Fibroblast of peridontal ligament (primary cell): ENCODE results near the gene GSTM1.
A peak's percentile ranks its signal among the peaks of the same experiment; 100 is the strongest.
"Not testable (repeated sequence)": the region's sequence is repeated elsewhere in the genome, so short reads cannot be mapped to it uniquely, and the experiment has no call there.

ENCODE experiments used
- DNase-seq: peaks from one replicate; pipeline ENCODE4 v3.0.0-alpha.2; 2010; ENCODE audit errors: extremely low read depth

Gene GSTM1

GRCh38 chr1:109697861-109698260, 10.2 kb downstream of the GSTM1 start:
- not testable (repeated sequence) for DNase-seq

GRCh38 chr1:109702940-109703339, 15.3 kb downstream of the GSTM1 start:
- not testable (repeated sequence) for DNase-seq

GRCh38 chr1:109704173-109704572, 16.6 kb downstream of the GSTM1 start:
- no peak for DNase-seq

- DNase-seq: no peak
Measured at GRCh38 chr1:109705411-109705810, 17.8 kb downstream of the GSTM1 start.

GRCh38 chr1:109708949-109709348, 21.3 kb downstream of the GSTM1 start:
- not testable (repeated sequence) for DNase-seq

GRCh38 chr1:109709822-109710221, 22.2 kb downstream of the GSTM1 start:
- not testable (repeated sequence) for DNase-seq

- not testable (repeated sequence) for DNase-seq
Measured at GRCh38 chr1:109711593-109712320, 24.1 kb downstream of the GSTM1 start, which contains the start of gene GSTM5. Gene GSTM5 (plus strand): TSS chr1:109712251. CDS start chr1:109712313, 62 bp downstream.

- no peak for DNase-seq
Measured at GRCh38 chr1:109712321-109712864, 24.8 kb downstream of the GSTM1 start.

- no peak for DNase-seq
Measured at GRCh38 chr1:109713636-109714035, 26.0 kb downstream of the GSTM1 start.

GRCh38 chr1:109714661-109715372, 27.2 kb downstream of the GSTM1 start:
- DNase-seq: no peak

- no peak for DNase-seq
Measured at GRCh38 chr1:109716121-109716520, 28.5 kb downstream of the GSTM1 start.

GRCh38 chr1:109716570-109717090, 29.0 kb downstream of the GSTM1 start:
- DNase-seq: no peak

- DNase-seq: no peak
Measured at GRCh38 chr1:109717729-109718128, 30.1 kb downstream of the GSTM1 start.

GRCh38 chr1:109718495-109718894, 30.9 kb downstream of the GSTM1 start:
- no peak for DNase-seq

GRCh38 chr1:109719337-109719837, 31.8 kb downstream of the GSTM1 start:
- peak; percentile 78 for DNase-seq

GRCh38 chr1:109721042-109721441, 33.4 kb downstream of the GSTM1 start:
- DNase-seq: no peak

- no peak for DNase-seq
Measured at GRCh38 chr1:109721971-109722370, 34.4 kb downstream of the GSTM1 start.

- peak; percentile 16 for DNase-seq
Measured at GRCh38 chr1:109722908-109723691, 35.5 kb downstream of the GSTM1 start.

GRCh38 chr1:109724933-109725332, 37.3 kb downstream of the GSTM1 start:
- DNase-seq: no peak

- no peak for DNase-seq
Measured at GRCh38 chr1:109725510-109725909, 37.9 kb downstream of the GSTM1 start.

- DNase-seq: no peak
Measured at GRCh38 chr1:109726007-109726406, 38.4 kb downstream of the GSTM1 start.
